ENCODE measurements around the gene STXBP2.

STXBP2 gene

DNA sequence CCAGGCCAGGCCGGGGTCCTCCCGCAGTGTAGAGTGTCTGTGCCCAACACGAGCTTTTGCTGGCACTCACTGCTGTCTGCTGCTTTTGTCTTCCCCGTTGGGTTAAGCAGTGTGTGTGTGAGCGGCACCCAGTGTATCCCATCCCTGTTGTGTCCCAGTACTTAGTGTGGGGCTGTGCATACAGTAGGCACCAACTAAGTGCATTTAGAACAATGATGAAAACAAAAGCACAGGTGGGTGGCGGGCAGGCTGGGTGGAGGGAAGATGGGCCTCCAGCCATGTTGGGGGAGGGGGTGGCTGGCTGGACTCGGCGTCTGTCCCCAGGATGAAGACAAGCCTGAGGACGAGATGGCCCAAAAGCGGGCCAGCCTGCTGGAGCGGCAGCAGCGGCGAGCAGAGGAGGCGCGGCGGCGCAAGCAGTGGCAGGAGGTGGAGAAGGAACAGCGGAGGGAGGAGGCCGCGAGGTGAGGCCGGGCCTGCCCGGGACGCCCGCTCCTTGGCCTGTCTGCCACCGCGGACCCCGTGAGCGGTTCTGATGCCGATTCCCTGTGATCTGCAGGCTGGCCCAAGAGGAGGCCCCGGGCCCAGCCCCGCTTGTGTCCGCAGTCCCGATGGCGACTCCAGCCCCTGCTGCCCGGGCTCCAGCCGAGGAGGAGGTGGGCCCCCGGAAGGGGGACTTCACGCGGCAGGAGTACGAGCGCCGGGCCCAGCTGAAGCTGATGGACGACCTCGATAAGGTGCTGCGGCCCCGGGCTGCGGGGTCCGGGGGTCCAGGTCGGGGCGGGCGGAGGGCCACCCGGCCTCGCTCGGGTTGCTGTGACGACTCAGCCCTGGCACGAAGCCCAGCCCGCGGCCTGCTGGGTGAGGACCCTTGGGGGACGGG is 21.8 kb upstream of the STXBP2 start:
- DNase-seq: no peak

GRCh38 chr19:7617172-7617571 is 19.7 kb upstream of the STXBP2 start:
- no peak for DNase-seq

GRCh38 chr19:7617735-7618134 is 19.2 kb upstream of the STXBP2 start:
- DNase-seq: no peak

DNA sequence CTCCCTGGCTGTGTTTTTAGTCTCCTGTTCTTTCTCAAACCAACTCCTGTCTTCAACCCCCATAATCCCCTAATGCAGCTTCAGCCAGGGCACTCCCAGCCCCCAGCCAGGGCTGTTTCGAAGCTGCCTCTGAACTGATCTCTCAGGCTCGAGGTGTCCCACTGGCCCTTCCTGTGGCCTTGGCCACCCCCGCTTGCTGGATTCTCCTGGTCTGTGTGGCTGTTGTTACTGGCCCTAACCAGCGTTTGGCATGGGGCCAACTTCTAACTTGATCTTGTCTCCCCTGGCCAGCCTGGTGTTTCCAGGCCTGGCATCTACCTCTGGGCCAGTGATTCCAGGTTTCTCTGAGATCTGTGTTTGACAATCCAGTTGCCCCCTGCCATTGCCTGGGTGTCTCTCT is 18.6 kb upstream of the STXBP2 start:
- no peak for DNase-seq

DNA sequence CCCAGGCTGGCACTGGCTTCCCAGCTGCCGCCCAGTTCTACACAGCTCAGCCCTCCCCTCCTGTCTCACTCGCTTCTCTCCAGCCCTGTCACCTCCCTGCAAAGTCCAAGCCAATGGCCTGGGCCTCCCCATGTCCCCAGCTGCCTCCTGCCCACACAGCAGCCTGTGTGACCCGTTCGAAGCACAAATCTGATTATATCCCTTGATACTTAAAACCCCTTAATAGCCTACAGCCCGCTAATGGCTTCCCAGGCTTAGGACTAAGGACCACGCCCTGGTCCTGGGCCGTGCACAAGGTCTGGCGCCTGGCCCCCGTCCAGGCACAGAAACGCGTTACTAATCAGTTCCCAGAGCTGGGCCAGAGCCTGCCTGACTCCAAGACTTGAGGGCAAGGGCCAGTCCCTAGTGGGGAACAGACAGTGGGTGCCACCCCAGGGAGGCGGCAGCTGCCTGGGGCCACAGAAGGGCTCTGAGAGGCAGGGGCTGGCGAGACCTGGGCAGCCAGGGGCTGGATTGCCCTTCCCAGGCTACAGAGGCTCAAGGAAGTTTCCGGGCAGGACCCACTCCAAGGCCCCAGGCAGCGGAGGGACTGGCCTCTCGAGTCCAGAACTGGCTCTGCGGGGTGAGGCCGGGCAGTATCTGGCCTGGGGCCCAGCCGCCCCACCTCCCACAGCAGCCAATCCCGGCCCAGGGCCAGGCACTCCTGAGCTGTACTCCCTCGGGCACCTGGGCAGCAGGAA is 18.0 kb upstream of the STXBP2 start:
- DNase-seq: no peak

DNA sequence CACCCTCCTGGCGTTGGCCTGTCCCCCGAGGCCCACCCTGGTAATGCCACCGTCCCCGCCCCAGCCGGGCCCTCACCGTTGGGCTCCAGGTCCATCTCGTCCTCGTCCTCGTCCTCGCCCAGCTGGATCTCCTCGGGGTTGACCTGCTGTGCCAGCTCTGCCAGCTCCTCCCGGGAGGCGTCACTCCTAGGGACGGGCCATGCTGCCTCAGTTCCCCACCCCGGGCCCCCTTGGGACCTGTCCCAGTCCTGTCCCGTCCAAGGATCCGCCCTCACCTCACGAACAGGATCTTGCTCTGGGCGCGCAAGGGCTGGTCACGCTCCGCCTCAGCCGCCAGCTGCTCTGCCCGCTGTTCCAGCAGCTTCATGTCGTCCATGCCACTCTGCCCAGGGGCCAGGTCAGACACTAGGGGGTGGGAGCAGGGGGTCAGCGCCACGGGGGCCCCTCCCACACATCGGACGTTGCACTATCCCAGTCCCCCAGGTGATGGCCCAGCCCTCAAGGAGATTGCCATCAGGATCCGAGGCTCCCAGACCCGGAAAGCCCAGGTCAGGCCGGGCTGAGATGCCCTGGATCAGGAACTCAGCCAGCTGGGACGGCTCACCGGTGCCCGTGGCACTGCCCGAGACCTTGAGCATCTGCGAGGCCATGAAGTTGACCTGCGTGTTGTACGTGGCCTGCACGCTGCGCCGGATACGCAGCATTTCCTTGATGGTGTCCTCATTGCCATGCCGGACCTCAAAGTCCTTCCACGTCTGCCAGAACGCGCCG is 17.1 kb upstream of the STXBP2 start:
- DNase-seq: no peak

GRCh38 chr19:7620442-7621412 is 16.2 kb upstream of the STXBP2 start:
- no peak for DNase-seq

DNA sequence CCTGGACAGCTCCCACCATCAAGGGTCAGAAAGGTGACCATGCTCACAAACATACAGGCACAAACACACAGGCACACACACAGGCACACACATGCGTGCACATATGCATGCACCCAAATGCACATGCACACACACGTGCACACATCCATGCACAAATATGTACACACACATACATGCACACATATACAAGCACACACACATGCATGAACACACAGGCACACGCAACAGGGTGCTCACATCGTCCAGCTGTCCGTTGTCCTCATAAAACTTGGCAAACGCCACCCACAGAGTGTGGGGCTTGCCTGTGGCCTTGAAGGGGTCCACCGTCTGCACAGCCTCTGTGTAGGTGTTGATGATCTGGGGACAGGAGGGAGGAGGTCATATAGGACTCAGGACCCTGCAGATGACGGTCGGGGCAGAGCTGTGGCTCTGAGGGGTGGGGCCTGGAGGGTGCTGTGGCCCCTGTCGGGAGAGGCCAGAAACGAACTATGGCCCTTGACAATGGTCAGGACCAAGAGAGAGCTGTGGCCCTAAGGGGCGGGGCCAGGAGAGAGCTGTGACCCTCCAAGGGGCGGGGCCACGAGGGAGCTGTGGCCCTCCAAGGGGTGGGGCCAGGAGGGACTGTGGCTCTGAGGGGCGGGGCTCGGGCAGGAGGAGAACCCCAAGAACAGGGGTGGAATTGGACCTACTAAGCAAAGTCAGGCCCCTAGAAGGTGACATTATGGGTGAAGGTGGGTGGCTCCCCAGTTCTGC is 13.8 kb upstream of the STXBP2 start:
- DNase-seq: no peak

DNA sequence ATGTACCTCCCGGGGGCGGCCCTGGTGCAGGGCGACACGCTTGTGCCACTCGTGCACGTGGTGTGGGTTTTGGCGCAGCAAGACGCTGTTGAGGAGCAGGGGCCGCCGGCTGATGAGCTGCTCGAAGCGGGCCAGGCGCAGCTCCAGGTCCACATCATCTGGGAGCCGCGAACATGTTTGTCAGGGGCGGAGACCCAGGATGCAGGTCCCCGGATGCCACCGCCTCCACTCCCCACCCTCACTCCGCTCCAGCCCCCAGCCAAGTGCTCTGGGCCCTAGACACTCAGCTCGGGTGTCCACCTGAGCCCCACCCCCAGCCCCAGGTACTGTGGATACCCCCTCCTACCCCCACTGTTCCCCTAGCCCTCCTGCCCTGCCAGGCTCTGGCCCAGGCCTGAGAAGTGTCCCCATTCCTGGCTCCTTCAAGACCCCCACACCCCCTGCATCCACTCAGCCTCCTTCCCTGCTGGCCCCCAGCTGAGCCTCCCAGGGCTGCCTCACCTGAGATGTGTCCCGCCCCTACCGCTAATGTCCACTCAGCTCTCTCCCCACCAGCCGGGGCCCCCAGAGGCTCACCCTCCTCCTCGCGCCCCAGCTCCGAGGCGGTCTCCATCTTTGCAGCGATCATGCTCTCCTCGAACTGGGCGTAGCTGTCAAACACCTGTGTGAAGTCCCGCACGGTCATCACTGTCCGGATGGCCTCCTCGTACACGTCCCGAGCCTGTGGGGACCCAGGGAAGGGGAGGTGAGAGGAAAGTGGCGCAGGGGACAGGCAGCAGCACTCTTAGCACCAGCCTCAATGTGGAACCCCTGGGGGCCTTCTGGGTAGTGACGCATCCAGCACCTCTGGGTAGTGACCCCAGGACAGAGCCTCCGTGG is 12.9 kb upstream of the STXBP2 start:
- no peak for DNase-seq

DNA sequence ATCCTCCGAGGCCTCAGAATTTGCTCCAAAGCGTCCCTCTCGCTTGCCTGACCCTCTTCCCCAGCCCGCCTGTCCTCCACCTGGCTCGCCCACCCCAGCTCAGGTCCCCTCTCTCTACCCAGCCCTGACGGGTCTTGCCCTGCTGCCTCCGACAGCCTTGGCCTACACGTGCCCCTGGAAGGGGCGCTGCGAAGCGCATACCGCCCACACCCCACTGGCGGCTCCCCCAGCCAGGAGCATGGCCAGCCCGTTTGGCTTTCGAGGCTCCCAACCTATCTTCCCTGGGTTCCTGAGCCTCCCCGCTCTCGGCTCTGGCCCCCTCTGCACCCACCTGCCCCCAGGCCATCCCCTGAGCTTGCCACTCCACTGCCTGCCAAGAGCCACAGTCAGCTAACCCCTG is 12.1 kb upstream of the STXBP2 start:
- DNase-seq: no peak

- DNase-seq: no peak
Observed at GRCh38 chr19:7625763-7626372, 11.0 kb upstream of the STXBP2 start.

DNA sequence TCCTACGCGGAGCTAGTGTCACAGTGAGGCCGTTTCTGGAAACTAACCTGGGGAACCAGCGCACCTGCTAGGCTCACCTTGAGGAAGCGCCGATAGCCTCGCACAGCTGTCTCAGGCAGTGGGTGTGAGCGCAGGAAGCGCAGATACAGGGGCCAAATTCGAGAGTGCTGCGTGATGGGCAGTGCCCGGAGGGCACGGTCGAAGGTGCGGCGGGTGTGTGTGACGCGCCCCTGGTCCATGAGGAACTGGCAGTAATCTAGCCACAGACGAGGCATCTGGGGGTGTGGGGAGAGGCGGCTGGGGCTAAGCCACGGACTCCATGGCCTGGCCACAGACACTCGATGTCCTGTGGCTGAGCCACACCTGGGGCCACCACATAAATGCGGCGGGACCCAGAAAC is 9.7 kb upstream of the STXBP2 start:
- DNase-seq: no peak

- no peak for DNase-seq
Observed at GRCh38 chr19:7628589-7629311, 8.2 kb upstream of the STXBP2 start.

DNA sequence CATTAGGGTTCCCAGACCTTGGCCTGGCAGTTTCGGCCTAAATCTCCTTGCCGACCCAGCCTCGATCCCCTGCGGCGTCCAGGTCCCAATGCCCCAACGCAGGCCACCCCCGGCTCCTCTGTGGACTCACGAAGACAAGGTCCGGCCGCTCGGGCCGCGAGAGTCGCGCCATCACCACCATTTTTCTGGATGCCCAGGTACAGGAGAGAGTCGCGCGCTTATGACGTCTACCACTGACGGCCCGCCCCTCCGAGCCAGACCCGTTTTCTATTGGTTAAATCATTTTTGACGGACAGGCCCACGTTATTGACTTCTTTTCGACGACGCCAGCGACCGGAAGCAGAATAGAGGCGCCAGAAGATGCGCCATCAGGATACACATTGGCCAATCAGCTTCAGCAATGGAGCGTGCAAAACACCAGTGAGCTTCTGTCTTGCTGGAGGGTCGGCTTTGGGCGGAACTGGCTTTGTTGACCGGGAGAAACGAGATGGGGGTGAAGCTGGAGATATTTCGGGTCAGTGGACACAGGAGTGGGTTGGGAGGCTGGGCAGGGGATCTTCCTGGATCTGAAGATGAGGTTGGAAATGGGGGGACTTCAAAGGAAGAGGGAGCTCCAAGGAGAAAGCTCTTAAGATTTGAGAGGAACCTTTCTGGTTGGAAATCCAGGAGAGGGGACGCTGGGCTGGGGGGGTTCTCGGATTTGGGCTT is 7.4 kb upstream of the STXBP2 start, which contains the start of the genes PET100 and XAB2:
Gene PET100, plus strand, starts transcription at position 447 of the 708 bp plus-strand sequence. Its CDS starts 41 bp downstream, at position 488.
Gene XAB2, minus strand, starts transcription at position 199 of the 708 bp plus-strand sequence. Its CDS starts 18 bp downstream, at position 181.
- peak; percentile 95 for DNase-seq

- DNase-seq: no peak
Observed at GRCh38 chr19:7631577-7631976, 5.3 kb upstream of the STXBP2 start.

GRCh38 chr19:7632340-7633203 is 4.3 kb upstream of the STXBP2 start:
- DNase-seq: no peak

- DNase-seq: no peak
Observed at GRCh38 chr19:7633698-7634097, 3.2 kb upstream of the STXBP2 start, which contains the start of gene PCP2. TSS of gene PCP2 (minus strand) at chr19:7633719. CDS start at chr19:7633457, 262 bp downstream.
